GM21423 (cell line): ENCODE data around the gene BAZ1B.
"Not testable (repeated sequence)": the region's sequence is repeated elsewhere in the genome, so short reads cannot be mapped to it uniquely, and the experiment has no call there.

Experiments used
- ATAC-seq: cut with Tn5 transposase; IDR thresholded peaks from one replicate; pipeline ENCODE4 v1.9.1; 2021; ENCODE audit warnings: mild to moderate bottlenecking, moderate library complexity; ENCODE audit not compliant: unreplicated experiment

BAZ1B gene

GRCh38 chr7:73449422-73449821 is 72.7 kb downstream of the BAZ1B start:
- no peak for ATAC-seq

DNA sequence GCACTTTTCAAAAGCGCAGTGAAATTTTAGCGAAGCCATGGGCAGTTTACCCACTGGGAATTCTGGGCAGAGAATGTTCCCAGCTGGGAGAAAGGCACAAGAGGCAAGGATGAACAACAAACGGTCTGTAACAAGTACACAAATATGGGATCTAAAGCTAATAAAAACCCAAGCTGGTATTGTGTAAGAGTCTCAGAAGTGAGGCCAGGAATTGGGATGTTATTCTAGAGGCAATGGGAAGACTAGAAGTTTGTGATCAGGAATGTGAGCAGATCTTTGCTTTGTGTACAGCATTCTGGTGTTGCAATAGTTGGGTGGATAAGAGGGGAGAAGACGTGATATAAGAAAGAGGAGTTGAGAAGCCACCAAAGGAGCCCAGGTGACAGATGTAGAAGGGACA is 73.5 kb downstream of the BAZ1B start:
- ATAC-seq = no peak

DNA sequence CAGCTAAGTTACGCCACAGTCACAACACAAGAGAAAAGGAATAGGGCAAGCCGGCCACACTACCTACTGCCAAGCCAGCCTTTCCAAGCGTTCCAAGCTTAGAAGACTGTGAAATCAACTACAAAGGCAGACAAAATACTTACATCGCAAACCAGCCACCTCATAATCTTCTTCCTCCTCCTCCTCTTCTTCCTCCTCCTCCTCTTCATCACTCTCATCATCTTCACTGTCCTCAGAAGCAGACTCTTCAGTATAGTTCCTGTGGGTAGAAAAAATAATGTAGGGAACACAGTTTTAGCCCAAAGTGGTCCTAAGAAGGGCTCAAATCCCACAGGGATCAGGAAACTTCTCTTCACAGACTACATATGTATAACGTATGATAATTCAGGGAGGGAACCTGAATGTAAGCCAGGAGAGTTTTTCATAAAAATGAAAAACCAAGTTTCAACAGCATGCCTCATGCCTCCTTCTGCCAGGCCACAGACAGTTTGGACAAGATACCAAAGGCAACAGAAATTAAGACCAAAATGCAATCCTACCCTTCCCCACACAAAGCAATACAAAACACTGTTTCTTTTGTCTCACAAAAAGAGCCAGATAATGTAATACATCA is 74.9 kb downstream of the BAZ1B start:
- ATAC-seq = no peak

DNA sequence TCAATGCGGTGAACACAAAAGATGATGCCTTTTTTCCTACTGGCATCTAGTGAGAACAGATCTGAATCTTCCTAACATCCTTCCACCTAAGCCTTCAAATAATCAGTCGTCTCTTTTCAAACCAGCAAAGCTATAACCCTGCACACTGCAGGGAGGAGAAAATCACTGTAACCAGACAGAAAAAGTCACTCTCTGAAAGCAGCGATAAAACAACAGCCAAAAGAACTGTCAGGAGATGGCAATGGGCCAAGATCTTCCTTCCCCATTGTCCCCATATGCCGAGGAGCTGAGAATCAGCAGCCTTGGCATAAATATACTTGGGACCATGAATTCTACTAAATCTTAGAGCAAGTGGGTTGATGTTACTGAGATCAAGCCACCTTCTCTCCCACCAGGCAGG is 75.4 kb downstream of the BAZ1B start:
- no peak for ATAC-seq

DNA sequence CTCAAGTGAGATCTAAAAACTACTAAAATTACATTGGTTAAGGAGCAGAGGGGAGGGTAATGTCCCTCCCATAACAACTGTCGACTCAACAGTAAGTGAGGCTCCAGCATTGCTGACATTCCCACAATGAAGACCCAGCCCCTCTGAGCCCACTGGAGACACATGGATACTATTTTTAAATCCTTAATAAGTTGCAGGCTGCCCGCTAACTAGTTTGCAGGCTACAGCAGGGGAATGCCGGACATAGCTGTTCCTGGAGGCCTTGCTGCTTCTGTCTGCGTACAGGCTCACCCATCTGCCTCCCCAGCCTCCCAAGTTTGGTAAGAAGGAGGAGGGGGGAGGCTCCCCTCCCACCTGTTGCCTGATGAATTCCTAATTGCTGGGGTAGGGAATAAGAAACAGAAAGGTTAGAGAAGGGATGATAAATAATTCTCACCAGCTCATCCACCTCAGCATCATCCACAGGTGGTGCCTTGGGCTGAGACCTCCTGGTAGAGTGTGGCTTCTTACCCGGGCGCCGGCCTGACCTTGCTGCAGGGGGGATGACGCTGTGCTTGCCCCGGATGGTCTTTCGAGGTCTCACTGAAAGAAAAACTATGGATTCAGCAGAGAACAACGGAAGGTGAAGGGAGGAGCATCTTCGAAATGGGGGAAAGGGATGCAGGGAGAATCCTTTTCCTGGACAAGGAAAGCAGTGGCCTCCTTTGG is 78.4 kb downstream of the BAZ1B start:
- ATAC-seq = no peak

DNA sequence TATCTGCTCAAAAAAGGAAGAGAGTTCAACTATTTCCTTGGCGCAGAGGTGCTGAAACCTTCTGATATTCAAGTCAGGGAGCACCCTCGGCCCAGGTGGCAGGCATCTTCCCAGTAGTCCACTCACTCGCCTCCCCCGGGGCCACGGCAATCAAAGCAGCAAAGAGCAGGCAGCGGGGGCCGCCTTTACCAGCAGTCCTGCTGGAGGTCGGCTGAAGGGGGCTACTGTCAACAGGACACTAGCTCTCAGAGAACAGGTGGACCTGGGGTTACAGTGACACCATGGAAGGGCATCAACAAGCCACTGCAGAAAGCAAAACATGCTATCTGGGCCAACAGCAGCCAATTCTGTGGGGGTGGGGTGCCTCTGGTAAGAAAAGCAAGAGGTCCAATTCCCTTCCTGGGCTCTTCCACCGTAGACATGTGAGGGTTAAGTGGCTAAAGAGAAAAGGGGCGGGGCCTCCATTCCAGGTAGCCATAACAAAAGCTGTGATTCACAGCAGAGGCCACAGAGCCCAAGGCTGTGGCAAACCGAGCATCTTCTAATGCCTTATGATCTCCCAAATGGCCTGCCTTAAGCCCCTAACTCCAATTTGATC is 79.1 kb downstream of the BAZ1B start:
- ATAC-seq = no peak

DNA sequence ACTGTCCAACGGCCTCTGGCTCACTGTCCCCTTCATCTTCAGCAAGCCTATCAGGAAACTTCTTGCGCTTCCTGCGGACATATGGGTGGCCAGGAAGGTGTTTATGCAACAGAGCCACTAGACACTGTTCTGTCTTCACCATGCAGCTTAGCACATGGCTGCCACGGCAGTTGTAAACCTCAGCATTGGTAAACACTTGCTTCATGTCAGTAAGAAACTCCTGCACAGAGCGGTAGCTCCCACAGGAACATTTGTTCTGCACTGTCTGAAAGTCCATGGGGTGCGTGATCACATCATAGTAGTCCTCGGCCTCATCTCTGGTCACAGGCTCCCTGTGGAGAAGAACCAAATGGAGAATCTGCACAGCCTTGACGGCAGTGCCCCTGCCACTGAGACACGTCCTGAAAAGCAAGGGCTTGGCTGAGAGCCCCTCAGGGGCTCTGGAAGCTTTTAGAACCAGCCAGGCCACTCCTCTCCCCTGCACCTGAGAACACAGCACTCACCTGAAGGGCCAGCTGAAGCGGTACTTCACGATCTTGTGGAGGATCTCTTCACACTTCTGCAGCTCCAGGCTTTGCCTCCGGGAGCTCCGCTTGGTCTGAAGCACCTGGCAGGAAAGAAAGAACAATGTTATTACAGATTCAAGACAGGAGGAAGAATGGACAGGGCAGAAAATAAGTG is 79.7 kb downstream of the BAZ1B start:
- ATAC-seq = no peak

DNA sequence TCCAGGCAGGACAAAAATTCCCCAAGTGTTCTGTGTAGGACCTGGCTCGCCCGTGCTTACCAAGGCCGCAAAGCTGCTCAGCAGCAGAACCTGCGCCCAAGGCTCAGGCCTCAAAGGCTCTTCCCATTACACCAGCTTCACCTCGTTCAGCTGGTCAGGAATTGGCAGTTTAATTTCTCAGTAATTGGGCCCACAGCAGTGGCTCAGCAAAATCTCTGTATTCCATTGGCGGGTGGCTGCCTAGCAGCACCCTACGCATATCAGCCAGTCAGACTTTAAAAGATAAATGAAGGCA is 82.7 kb downstream of the BAZ1B start:
- ATAC-seq = no peak

DNA sequence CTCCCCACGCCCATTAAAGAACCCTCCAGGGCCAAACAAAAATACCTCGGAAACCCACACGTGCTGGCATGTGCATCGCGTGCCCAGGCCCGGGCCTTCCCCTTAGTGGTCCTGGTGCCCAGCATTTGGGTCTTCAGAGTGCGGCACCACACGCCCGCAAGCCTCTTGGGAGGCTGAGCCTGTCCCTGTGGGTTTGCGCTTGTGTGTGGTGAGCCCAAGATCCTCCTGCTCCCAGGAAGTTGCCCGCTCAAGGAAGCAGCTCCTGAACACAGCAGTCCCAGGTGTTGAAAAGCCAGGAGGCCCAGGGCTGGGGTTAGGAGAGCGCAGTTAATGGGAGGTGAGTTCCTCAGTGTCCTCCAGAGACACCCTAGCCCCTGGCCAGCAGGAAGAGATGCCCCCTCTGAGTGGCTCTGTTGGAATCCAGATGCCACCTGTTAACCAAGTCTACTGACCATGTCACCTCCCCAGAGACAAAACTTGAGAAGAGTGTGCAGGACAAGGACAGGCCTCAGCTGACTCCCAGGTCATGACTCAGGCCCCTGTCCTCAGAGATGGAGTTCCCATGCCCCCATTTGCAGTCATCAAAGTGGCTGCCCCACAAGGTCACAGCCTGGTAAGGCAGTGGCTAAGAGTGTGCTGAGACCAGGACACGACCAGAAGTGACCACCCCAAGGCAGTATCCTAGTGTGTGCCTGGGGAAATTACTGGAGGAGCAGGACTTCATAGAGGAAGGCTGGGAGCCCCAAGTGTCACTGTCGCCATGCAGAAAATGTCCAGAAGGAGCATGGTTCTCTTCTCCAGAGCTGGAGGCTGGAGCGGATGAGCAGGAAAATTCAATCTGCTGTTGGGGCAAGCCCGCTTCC is 83.3 kb downstream of the BAZ1B start:
- no peak for ATAC-seq

- ATAC-seq = no peak
Measured at GRCh38 chr7:73437621-73438416, 84.3 kb downstream of the BAZ1B start.

- no peak for ATAC-seq
Measured at GRCh38 chr7:73437091-73437490, 85.0 kb downstream of the BAZ1B start.

DNA sequence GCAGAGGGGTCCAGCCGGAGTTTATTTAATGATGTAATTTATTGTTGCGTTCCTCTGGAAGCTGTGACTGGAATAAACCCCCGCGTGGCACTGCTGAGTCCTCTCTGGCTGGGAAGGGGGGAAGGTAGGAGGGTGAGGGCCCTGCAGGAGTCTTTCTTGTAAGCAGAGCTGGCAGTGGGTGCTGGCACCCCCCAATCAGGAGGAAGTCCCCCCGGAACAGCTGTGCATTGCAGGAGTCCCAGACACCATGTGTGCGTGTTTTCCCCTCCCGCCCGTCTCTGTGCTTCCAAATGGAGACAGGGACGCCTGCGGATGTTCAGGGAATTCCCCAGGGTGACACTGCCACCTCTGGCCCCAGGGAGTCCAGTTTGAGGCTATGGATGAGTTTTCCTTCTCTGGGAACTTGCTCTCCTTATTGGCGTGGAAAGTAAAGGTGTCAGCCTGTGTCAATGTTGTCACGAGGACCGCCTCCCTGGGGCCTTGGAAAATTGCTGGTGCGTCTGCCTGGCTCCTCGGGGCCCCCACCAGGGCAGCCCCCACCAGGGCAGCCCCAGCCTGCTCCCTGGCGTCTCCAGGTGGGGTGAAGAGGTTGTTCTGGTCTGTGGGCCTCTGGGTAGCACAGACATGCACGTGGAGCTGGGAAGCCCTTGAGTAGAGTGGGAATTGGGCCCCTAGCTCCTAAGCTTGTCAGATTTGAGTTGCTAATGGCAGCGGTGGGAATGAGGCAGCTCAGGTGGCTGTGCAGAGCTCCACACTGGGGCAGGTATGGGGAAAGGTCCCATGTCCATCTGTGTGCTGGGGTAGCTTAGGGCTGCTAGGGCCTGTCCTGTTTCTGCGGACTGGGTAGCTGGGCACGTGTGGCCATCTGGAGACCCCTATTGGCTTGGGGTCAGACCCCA is 85.8 kb downstream of the BAZ1B start:
- no peak for ATAC-seq

- ATAC-seq = no peak
Measured at GRCh38 chr7:73435471-73436009, 86.6 kb downstream of the BAZ1B start.

DNA sequence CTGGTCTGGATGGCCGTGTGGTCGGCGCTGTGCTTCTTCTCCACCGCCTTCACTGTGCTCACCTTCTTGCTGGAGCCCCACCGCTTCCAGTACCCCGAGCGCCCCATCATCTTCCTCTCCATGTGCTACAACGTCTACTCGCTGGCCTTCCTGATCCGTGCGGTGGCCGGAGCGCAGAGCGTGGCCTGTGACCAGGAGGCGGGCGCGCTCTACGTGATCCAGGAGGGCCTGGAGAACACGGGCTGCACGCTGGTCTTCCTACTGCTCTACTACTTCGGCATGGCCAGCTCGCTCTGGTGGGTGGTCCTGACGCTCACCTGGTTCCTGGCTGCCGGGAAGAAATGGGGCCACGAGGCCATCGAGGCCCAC is 87.4 kb downstream of the BAZ1B start:
- ATAC-seq = no peak

GRCh38 chr7:73433924-73434700 is 88.0 kb downstream of the BAZ1B start:
- ATAC-seq = peak; percentile 12

GRCh38 chr7:73432676-73433075 is 89.4 kb downstream of the BAZ1B start:
- ATAC-seq = no peak

DNA sequence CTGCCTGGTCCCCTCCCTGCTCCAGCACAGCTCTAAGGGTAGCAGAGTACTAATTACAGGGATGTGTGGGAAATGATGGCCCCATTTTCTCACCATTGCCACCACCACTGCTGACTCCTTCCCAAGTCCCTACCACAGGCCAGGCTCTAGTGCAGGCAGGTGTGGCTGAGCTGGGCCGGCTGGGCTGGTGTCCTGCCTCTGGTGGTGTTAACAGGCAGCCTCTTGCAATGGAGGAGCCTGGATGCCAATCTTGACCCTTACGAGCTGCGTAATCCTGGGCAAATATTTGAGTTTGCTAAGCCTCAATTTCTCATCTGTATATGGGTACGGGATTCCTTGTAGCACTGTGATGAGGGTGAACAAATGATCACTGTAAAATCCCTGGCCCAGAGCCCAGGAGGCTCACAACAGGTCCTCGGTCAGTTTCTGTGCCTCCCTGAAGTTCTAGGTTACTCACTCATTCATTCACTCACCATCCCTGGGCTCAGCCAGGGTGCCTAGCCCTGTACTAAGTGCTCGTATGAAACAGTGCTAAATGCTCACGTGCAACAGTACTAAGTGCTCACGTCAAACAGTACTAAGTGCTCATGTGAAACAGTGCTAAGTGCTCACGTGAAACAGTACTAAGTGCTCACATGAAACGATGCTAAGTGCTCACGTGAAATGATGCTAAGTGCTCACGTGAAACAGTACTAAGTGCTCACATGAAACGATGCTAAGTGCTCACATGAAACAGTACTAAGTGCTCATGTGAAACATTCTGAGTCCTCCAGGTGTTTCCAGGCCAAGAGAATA is 90.9 kb downstream of the BAZ1B start:
- no peak for ATAC-seq

GRCh38 chr7:73430540-73430939 is 91.6 kb downstream of the BAZ1B start:
- not testable (repeated sequence) for ATAC-seq
